HG02588 (cell line): Measurements from ENCODE around the gene UROC1.
"Not testable (repeated sequence)": the region's sequence is repeated elsewhere in the genome, so short reads cannot be mapped to it uniquely, and the experiment has no call there.

ENCODE experiments used
- ATAC-seq: cut with Tn5 transposase; IDR thresholded peaks from one replicate; pipeline ENCODE4 v1.9.1; 2021; ENCODE audit warnings: mild to moderate bottlenecking, moderate library complexity; ENCODE audit not compliant: unreplicated experiment

UROC1 gene

DNA sequence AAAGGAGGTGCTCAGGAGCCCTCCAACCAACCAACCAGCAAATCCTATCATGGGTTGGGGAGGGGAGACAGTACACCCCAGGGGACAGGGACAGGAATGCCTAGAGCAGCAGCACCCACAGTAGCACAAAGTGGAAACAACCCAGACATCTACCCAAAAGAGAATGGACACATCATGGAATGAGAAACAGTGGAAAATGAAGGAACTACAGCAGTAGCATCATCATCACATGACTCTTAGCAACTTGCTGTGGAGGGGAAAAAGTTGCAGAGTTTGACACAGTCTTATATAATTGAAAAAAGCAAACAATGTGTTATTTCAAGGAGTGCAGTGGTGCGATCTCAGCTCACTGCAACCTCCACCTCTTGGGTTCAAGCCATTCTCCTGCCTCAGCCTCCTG is 30.1 kb upstream of the UROC1 start:
- ATAC-seq = no peak

DNA sequence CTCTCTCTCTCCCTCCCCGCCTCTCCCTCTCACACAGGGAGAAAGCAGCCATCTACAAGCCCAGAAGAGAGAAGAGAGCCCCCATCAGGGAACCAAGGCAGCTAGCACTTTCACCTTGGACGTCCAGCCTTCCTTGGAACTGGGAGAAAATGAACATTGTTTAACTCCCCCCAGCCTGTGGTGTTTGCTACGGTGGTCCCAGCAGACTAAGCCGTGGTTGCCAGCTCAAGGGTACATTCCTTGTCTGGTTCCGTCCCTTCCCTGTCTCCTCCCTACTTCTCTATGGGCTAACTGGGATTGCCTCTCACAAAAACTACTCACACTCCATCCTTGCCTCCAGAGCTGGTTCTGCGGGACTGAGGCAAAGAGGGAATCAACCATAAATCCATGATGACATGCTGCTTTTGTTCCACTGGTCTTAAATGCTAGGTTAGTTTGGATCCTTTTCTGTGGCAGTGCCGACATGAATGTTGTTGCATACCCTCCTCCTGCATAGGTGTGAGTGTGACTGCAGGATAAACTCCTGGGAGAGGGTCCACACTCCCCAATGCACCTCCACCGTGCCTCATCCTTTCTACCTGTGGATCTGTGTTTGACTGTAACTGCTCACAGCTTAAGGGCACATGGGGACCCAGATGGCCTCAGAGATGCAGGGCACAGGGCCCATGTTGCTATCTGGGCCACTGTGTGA is 29.1 kb upstream of the UROC1 start:
- ATAC-seq = no peak

DNA sequence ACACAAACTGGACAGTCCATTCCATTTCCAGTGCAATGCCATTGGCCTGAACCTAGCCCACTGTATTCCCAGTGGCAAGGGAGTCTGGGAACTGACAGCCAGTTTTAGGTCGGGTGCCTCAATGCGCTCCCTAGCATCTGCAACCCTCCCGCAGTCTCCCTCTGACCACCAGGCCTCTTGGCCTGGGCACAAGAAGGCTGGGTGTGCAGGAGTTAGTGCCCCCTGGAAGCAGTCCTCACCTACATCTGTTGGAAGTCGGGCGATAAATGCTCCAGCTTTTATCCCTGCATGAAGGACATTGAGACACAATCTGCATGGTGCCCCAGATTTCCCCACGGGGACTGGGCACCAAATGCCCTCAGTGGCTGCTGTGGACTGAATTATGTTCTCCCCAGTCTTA is 28.4 kb upstream of the UROC1 start:
- ATAC-seq = no peak

DNA sequence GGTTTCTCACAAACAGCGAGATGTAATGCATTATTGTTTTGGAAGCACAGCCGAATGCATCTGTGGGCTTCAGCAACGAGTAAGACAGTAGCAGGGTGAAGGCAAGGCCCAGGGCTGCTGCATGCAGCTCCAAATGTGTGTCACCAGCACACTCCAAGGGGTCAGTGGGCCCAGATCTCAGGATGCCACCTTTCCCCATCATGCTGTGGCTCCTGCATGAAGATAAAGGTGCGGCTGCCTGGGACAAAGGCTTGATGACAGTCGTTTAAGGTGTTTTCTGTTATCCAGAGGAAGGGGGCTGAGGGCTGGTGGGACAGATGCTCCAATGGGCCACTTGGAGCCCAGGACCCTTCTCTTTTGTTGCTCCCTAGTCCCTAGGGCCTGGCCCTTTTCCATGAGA is 28.0 kb upstream of the UROC1 start:
- ATAC-seq = no peak

DNA sequence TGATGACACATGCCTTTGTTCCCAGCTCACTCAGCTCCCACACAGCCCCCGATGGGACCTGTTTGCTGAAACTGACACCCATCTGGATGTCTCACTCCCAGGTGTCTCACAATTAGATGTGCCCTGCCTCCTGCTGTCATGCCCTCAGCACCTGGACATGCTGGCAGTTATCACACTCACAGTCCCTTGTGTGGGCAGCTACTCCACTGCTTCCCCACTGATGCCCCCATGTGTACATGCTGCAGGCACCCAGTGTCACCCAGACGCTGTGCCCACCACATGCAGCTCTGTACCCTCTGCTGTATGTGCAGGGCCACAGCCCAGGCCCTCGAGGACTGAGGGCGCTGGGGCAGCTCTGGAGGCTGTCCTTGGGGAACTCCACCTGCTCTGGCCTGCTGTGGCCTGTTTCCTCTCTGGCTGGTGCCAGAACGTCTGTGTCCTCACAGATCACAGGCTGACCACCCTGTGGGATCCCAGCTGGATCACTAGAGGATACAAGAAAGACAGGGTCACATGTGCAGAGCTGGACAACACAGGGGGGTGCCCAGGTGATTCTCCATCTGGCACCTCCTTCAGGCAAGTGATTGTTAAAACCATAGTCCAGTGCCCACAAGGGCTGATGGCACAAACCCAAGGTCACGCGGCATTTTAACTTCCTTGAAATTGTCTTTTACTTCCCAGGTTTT is 27.2 kb upstream of the UROC1 start:
- ATAC-seq = no peak

DNA sequence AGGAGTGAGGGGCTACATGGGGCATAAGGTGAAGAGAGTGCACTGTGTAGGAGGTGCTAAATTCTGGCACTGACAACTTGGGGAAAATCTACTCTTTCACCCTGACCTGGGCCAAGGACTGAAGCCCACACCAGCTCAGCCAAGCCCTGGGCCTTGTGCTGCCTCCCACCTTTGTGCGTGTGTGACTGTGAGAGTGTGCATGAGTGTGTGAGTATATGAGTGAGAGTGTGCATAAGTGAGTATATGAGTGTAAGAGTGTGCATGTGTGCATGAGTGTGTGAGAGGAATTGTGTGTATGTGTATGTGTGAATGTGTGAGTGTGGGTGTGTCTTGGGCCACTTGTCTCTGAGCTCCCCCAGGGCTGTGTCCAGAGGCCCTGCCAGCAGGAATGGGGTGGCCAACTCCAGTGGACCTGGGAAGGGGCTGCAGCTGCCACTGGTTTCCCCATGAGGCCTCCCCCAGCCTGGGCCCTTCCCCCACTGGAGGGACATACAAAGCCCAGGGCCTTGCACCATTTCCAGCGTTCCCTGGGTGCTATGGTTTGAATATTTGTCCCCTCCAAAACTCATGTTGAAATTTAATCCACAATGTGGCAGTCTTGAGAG is 26.0 kb upstream of the UROC1 start:
- ATAC-seq = no peak

DNA sequence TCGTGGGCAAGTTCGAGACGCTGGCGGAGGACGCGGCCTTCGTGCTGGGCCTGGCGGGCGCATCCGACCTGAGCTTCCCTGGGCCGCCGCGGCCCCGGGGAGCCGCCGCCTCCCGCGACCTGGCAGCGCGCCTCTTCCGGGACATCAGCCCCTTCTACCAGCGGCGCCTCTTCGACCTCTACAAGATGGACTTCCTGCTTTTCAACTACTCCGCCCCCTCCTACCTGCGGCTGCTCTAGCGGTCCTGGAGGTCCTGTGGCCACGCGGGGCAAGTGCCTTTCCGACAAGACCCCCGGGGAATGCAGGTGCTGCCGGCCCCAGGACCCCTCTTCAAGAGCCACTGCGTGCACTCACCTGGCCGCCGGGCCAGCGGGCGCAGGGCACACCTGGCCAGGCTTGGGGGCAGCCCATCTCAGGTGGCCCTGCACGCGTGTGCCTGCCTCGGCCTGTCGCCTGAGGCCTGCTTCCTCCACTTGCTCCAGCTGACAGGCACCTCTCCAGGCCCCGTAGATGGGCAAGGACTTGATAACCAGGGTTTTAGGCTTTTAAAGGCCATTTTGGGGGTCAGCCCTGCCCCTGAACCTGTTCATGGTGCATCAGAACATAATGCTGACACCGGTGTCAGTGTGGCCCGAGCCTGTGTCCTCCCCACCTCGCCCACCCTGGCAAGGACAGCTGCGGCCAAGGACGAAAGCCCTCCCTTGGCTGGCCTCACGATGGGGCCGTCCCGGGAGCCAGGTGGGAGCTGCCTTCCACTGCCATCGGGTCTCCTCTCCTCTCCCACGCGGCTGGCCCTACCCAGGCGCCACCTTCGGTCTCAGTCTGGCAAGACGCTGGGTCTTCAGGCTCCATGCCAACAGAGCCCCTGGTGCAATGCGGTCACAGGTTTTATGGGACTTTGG is 25.0 kb upstream of the UROC1 start:
- ATAC-seq = no peak

DNA sequence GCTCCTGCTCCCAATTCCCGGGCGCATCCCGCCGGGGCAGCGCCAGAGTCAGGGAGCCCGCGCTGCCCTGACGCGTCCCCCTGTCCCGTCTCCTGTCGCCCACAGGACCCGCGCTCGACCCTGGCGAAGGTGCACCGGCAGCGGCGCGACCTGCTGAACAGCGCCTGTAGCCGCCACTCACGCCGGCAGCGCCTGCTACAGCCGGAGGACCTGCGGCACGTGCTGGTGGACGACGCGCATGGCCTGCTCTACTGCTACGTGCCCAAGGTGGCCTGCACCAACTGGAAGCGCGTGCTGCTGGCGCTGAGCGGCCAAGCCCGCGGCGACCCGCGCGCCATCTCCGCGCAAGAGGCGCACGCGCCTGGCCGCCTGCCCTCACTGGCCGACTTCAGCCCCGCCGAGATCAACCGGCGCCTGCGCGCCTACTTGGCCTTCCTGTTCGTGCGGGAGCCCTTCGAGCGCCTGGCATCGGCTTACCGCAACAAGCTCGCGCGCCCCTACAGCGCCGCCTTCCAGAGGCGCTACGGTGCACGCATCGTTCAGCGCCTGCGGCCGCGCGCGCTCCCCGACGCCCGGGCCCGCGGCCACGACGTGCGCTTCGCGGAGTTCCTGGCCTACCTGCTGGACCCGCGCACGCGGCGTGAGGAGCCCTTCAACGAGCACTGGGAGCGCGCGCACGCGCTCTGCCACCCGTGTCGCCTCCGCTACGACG is 24.2 kb upstream of the UROC1 start:
- no peak for ATAC-seq

DNA sequence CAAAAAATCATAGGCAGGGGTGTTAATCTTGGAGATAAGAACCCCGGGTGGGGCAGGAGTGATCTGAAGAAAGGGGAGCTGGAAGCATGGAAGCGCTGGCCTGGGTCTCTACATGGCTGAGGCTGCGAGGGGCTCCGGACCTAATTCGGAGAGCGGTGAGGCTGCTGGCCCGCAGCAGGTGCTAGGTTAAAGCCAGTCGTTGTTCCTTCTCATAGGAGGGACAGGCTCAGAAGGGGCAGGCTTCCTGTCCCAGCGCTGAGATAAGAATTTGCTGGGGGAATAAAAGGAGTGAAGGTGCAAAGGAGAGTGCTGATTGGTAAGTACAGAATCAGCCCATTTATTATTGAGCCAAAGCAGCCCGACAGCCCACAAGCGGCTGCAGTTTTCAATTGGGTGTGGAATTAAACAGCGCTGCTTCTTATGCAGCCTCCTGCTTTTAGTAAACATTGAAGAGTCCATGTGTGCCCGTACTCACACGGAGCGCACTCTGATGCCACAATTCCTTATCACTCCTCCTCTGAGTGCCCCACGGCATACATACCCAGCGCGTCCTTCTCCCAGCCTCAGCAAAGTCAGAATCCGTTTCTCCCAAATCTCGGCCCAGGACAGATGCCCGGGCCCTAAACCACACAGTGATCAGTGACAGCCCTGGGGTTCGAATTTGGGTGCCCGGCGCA is 23.5 kb upstream of the UROC1 start:
- ATAC-seq = no peak

DNA sequence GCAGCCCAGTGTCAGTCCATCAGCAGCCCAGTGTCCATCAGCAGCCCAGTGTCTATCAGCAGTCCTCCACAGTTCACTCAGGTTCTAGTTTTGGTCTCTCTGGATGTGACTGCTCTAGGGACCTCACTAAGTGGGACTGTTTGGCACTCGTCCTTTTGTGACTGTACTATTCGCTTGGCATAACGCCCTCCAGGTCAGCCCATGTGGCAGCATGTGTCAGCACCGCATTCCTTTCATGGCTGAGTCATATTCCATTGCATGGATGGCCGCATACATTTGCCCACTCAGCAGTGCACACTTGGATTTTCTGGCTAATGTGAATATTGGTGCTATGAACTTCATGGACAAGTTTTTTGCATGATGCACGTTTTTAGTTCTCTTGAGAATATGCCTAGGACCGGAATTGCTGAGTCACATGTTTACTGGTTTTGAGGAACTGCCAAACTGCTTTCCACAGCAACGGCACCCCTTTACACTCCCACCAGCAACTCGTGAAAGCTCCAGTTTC is 22.8 kb upstream of the UROC1 start:
- no peak for ATAC-seq

DNA sequence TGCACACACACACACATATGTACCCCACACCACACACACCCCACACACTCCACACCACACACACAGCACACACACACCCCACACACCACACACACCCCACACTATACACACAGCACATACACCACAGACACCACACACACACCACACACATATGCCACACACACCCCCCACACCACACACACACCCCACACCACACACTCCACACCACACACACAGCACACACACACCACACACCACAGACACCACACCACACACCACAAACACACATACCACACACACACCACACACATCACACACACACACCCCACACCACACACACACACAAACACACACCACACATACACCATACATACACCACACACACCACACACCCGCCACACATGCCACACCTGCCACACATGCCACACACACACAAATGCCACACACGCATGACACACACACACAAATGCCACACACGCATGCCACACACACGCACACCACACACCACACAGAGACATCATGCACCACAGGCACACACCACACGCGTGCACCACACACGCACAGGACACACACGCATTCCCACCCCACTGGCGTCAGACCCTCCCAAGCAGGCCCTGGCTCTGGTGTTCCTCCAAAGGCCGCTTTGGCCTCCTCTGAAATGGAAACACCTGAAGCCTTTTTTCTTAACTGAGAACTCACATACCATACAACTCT is 22.1 kb upstream of the UROC1 start:
- ATAC-seq = no peak

DNA sequence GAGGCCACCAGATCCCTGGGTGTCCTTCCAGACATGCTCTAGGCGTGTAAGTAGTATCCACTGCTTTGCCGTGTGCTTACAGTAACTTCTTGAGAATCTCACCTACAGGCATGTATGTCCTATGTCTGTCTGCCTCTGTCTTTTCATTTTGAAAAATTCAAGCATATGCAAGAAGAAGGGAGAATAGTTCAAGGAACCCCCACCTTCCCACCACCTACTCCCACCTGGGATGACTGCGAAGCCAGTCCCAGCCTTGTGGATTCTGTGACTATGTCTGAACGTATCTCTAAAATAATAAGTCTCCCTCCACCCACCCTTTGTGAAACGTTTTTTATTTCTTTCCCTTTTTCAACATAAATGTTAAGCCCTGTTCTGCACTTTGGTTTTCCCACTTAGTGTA is 21.4 kb upstream of the UROC1 start:
- no peak for ATAC-seq

DNA sequence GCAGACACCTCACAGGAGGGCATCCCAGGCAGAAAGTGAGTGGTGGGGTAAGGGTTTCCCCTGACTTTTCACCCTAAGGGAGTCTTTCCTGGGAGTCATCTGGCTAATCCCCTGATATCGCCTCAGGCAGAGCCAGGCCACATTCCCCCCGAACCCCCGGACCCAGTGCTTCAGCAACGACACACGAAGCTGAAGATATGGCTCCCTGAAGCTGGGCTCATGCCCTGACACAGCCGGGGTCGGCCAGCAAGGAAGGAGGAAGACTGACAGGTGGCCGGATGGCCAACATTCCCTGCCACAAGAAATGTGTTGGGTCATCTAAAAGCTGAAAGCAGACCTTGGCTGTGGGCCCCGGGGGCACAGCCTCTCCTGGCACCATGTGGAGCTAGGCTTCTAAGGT is 20.7 kb upstream of the UROC1 start:
- no peak for ATAC-seq

DNA sequence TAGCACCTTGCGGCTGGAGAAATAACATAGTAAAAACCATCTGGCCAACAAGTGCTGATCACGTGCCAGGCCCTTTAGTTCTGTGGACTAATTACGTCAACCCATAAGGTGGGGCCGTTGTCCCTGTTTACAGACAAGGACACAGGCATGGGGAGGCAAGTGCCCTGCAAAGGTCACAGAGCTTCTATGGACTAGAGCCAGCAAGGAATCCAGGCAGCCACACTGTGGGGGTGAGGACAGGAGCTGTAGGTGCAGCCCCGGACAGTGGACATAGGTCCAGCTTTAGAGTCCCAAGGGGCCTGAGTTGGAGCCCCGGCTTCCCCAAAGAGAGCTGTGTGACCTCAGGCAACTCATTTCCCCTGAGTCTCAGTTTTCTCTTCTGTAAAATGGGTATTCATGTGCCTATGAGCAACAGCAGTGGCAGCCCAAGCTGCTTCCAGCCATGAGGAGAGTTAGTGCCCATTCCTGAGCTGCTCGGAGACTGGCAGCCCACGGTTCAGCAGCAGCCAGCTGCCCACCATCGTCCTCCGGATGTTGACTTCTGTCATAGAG is 20.2 kb upstream of the UROC1 start:
- no peak for ATAC-seq

DNA sequence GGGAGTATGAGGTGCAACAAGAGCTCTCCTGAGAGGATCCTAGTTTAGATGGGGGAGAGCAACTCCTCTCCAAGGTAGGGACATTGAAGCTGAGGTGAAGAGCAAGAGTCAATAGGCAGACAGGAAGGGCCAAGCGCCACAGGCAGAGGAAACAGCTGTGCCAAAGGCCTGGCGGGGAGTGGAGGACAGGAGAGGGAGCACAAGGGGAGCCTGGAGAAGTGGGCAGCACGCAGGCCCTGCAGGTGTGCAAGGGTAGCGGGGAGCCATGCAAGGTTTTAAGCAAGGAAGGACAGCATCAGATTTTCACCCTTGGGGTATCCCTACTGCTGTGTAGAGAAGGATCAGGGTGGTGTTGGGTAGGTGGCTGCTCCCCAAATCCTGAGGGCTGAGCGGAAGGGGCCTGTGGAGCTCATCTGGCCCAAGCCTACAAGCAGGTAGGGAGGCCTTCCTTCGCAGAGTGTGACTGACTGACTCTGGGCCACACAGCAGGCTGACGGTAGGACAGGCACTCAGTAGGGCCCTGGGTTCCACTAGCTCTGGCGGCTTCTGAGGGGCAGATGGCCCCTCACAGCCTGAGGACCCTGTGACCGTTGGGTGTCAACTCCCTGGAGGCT is 19.6 kb upstream of the UROC1 start:
- no peak for ATAC-seq

DNA sequence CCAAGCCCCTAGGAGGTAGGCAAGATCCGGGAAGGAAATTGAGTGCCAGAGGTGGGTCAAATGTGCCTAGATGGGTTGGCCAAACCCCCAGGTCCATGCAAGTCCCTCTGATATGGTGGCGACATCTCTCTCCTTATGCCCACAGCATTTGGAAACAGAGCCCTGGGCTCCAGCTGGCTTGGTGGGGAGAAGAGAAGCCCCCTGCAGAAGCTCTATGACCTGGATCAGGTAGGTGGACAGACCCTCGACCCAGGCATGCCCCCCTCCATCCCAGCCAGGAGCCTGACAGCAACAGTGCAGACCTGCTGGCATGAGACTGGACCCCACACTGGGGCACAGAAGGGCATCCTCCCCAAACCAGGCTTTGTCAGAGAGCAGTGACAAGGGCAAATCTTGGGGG is 18.6 kb upstream of the UROC1 start:
- ATAC-seq = no peak

DNA sequence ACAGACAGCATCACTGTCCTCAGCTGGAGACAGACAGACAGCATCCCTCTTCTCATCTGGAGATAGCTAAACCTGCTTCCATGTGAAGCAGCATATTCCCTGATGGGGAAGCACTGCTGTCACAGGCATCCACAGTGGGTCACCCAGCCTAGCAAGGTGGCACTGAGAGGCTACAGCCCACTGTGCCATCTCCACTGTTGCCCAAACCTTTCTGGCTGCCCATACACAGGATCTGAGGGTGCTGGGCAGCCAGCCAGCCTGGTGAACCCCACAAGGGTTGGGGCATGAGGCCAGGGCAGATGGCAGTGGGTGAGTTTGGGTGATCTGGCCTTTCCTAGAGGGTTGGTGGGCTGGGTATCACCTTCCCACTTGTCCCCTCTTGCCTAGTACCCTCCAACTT is 18.1 kb upstream of the UROC1 start:
- no peak for ATAC-seq

DNA sequence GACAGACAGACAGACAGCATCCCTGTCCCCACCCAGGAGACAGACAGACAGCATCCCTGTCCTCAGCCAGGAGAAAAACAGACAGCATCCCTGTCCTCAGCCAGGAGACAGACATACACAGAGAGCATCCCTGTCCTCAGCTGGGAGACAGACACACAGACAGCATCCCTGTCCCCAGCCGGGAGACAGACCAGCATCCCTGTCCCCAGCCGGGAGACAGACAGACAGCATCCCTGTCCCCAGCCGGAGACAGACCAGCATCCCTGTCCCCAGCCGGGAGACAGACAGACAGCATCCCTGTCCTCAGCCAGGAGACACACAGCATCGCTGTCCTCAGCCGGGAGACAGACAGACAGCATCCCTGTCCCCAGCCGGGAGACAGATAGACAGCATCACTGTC is 17.1 kb upstream of the UROC1 start:
- not testable (repeated sequence) for ATAC-seq

DNA sequence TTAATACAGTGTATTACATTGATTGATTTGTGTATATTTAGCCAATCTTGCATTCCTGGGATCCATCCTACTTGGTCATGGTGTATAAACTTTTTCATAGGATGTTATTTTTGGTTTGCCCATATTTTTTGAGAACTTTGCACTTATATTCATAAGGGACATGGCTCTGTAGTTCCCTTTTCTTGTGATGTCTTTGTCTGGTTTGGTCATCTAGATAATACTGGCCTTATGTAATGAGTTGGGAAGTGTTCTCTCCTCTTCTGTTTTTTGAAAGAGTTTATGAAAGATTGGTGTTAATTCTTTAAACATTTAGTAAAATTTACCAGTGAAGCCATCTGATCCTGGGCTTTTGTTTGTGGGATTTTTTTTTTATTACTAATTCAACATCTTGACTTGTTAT is 15.9 kb upstream of the UROC1 start:
- ATAC-seq = no peak
